NCI-H69 (cell line): Measurements from ENCODE around the gene SLC39A11.

Source experiments
- DNase-seq: peaks from one replicate; lab custom pipeline; 2025; lab: John Stamatoyannopoulos, UW

SLC39A11 gene

DNA sequence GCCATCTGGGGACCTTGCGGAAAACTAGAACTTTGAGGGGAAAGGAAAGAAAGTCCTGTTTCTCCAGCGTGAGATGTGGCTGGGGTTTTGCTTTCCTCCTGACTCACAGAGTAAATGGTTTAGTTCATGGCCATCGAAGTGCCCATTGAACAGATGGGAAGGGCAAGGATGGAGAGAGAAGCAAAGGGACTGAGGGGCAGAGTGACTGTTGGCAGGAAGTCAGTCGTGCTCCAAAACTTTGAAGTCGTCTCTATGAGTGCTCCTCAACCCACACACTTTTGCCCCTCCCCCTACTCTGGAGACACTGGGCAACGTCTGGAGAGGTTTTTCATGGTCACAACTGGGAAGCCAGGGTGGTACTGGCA, 476.9 kb downstream of the SLC39A11 start:
- DNase-seq: no peak

DNA sequence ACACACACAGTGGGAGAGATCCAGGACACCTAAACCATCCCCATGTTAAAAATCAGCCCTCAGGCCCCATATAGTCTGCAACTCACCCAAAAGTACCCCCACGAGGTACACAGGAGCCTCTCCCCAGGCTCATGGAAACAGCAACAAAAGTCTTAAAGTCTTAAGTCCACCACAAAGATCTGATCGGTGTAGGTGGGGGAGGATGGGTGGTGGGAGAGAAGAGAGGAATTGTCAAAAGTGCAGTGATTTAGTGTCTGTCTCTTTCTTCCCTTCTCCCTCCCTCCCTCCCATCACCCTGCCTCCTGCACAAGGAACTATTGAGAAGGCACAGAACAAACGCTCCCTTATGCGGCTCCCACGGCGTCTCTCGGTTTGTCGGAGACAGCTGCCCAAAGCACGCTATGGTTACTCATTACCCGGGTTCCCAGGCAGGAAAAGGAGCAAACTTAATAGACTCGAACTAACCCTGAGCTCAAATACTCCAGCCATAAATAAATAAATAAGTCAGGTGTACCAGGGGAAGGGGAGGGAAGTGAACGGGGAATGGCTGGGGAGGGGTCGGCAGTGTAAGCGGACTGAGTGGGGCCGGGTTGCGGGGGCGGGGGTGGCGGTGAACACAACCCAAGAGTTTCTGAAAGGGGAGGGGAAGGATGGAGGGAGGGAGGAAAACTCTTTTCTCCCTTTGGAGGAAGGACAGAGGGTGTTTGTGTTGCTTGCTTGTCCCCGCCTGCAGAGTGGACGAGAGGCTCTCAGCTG, 477.4 kb downstream of the SLC39A11 start:
- peak; percentile 68 for DNase-seq

DNA sequence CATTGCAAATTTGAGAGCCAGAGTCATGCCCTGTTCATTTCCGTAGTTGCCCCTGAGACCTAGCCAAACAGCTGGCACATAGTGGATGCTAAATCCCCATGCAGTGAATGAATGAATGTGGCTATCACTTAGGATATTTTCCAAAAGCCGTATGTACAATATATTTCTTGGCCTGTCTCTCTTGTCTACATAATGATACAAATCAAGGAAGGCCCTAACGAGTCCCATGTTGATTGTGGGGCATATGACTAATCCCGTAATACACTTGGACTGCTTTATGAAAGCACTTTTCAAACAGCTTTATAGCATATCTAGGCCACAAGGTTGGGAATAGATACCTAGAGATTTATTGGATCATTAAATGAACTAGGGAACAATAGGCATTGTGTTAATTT, 478.0 kb downstream of the SLC39A11 start:
- peak; percentile 41 for DNase-seq

DNA sequence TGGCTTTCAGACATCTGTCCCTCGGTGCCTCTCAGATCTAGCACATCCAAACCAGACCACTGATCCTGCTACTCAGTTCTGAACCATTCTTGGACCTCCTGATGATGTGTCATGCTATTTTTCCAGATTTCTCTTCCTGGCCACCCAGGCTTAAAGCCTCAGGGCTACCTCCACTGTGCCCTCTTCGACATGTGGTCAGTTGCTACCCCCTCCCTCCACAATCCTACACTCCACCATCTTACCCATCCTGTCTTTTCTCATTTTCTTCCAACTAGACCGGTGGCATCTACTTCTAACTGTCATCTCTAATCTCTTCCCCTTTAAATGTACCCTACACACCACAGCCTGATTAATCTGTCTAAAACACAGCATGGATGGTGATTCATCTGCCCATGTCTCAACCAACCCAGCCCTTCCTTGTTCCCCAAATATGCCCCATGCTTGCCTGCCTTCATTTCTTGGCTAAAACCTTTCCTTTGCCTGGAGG, 478.6 kb downstream of the SLC39A11 start:
- no peak for DNase-seq

DNA sequence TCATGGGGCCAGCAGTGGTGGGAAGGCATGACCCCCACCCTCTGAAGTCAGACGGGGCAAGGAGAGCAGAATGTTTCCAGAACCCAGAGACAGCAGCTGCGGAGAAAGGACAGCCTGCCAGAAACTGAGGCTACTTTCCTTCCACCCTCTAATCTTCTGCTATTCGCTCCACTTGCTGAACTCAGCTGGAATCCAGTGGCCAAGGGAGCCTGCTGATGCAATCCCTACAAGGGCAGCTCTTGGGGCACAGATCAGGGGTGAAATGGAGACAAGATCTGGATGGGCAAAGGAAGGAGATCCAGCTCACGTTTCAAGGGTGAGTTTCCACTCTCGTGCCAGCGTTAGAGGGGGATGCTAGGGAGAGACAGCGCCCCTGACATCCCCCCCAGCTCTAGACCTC, 479.1 kb downstream of the SLC39A11 start:
- no peak for DNase-seq

DNA sequence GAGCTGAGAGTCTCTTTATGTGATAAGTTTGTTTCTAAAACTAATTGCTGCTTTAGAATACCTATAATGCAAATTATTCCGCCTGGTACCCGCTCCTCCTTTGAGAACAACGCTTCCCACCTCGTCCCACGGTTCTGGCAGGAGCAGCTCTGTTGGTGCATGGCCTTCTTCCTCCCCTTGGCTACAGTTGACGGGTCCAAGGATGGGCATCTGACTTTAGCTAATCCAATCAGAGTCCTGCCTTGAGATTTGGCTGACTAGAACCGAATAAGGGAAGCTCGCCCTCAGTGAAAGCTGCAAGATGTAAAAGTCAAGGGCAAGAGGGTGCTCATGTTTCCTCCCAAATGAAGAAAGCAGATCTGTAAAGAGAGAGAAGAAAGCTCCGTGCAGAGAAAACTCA, 481.3 kb downstream of the SLC39A11 start:
- DNase-seq: no peak

DNA sequence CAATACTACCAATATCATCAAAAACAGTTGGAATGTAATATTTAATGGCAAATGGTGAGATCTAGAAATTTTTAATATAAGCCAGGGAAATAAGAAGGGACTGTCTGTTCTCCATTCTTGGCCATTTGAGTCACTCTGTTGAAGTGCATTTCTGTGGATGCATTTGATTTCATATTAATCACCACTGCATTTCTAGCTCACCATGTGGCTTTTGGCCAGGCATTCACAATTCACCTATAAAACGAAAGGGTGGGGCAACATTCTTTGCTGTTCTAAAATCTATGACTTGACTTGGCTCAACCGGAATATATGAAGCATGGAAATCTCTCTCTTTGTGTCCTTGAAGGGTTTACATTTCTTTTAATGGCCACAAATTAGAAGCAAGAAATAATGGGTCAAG, 483.0 kb downstream of the SLC39A11 start:
- DNase-seq: no peak

DNA sequence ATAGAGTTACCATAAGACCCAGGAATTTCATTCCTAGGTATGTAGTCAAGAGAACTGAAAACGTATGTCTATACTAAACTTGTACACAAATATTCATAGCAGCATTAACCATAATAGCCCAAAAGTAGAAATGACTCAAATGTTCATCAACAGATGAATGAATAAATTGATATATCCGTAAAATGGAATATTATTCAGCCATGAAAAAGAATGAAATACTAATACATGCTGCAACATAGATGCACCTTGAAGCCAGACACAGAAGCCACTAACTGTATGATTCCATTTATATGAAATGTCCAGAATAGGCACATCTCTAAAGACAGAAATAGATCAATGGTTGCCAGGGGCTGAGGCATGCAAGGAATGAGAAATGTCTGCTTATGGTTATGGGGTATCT, 484.1 kb downstream of the SLC39A11 start:
- no peak for DNase-seq

DNA sequence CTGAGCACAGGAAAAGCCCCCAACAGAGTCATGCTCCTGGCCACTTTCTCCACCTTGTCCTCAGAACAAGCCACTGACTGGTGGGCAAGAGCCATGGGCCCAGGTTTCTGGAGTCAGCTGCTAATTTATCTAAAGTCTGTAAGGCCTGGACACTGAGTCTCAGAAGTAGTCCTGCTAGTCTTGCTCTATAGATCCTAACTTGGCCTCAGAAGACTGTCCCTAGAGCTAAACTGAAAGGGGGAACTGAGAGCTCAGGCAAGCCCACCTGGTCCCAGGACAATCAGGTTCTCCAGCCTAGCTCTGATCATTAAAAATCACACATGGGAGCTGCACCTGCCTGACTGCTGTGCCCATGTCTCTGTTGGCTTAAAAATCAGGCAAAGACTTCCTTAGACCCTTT, 485.8 kb downstream of the SLC39A11 start:
- DNase-seq: no peak

DNA sequence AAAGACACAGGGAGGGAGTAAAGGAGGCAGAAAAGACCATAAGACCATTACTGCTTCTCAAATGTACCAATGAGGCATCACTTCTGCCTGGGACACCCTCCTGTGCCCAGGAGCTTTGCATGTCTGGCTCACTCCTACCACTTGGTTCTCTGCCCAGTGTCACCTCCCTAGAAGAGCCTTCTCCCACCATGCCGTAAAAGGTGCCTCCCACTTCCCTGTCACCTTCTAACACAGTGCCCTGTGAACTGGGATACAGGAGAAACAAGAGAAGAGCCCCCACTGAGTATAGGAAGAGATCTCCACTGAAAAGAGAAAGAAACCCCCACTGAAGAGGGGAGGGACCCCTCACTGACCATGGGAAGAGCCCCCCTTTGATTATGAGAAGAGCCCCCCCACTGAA, 486.9 kb downstream of the SLC39A11 start:
- no peak for DNase-seq

DNA sequence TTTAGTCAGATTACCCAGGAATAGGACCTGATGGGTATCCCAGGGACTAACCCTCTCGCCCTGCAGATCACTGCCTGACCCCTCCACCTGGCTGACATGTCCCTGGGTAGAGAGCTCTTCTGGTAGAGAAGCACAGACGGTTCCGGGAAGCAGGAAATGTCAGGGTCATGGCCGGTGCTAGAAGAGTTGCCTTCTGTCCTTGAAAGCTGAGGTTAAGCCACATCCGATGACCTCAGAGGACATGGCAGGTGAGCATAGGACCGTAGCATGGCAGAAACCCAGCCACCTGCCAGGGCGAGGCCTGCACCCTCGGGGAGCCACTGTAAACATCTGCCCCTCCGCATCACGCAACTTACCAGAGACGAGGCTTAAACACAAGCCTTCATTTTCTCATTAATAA, 488.0 kb downstream of the SLC39A11 start:
- DNase-seq: no peak

DNA sequence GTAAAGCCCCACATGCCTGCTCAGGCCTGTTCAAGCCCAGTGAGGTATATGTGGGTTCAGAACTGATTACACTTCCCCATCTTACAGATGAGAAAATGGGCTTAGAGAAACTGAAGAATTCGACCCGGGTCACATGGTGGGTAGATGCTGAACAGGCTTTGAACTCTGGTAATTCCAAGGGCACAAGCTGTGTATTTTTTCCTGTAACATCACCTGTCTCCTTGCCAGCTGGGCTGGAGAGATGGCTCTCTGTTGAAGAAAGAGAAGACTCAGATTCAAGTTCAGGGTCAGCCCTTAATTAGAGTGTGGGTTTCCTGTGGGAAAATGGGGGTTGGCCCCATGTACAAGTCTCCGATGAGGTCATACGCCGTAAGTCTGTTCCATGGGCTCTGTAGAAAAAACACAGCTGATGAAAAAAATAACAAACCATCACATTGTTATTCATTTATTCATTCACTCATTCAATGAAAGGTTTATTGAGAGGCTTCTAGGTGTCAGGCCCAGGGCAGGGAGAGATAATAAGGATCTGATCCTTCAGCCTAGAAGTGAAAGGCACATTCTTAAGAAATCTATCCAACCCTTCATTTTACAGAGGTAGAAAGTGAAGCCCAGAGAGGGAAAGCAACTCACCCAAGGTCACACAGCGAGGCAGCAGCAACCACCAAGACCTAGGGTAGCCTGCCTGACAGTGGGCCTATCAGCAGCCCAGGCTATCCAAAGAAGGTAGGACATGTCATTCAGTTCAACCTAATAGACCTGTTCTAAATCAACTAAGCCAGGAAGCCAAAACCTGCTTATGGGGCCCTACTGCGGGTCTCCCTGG, 488.9 kb downstream of the SLC39A11 start:
- DNase-seq: peak; percentile 23

DNA sequence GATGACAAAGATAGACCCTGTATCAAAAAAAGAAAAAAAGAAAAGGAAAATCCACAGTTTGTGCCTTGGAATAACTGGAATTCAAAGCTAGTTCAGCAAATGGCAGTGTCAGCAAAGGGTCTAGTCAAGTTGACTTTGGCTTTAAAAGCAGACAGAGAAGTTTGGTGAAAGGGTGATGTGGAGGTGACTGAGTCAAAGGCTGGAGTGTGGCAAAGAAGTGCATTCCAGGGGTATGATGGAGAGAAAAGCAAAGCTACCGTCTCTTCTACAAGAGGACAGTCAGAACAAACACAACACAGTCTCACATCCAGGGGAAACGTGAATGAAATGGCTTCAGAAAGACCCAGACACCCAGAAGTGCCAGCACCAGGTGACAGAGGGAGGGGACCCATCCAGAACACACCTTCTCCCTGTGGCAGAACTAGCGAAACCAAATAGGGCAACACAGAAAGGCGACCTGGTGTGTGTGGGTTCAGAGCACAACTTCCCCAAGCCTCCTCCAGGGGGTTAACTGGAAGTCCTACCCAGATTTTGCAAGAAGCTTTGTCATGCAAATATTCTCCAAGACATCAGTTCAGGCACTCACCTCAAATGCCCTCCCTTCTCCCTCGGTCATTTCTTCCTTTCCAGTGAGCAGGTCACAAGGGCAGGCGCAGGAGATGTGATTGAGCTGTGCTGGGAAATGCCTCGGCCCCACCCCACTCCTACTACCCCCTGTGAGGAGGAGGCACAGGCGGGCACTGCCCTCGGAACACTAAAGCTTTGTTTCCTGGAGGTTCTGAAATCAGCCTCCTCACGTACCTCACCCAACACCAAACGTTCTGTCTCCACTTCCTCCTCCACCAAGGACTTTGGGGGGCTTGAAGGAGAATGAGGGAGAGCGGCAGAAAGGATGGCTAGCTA, 489.7 kb downstream of the SLC39A11 start:
- no peak for DNase-seq

DNA sequence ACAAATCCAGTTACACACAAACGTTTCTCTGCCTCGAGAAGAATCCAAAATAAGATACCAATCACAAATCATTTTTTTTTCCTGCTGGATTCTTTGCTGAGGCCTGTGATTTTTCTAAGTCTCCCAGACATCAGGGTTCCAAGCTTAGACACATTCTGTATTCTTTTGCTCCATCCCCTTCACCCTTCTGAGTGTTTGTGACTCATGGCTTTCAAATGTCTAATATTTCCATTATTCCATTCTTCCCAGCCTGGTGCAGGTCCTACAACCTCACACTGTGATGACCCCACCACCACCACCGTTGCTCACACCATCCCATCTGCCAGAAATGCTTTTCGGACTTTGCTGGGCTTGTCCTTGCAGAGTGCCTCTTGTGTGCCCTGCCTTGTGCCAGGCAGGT, 491.6 kb downstream of the SLC39A11 start:
- no peak for DNase-seq

DNA sequence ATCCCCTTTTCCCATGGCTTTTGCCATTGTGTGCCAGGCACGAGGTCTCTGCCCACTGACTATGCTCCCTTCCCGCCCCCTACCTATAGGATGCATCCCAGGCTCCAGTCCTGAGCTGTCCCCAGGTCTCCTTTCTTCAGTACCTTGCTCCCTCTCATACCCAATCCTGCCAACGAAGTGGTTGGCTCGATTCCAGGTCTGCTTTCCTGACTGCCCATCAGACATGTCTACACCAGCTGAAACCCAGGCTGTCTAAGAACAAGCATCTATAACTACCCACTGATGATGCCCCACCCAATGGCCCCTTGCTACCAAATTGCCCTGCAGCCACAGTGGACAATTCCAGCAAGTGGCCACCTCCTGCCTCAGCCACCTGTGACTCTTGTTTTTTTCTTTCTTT, 492.6 kb downstream of the SLC39A11 start:
- DNase-seq: peak; percentile 55

DNA sequence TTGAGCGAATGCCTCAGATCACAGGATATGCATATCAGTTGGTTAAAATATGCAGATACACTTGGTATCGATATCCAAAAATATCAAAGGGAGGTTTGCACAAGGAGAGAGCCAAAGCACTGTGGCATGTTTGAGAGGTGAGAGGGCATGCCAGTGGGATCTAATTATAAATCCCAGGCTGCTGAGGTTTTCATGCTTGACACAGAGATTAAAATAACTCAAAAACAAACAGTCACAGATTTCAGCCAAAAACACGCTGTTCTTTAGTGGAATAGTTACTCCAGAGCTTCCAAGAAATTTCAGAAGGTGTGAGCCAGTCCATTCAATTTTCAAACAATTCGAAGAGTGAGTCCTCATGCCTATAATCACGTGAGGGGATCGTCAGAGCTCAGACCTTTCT, 493.8 kb downstream of the SLC39A11 start:
- DNase-seq: no peak

DNA sequence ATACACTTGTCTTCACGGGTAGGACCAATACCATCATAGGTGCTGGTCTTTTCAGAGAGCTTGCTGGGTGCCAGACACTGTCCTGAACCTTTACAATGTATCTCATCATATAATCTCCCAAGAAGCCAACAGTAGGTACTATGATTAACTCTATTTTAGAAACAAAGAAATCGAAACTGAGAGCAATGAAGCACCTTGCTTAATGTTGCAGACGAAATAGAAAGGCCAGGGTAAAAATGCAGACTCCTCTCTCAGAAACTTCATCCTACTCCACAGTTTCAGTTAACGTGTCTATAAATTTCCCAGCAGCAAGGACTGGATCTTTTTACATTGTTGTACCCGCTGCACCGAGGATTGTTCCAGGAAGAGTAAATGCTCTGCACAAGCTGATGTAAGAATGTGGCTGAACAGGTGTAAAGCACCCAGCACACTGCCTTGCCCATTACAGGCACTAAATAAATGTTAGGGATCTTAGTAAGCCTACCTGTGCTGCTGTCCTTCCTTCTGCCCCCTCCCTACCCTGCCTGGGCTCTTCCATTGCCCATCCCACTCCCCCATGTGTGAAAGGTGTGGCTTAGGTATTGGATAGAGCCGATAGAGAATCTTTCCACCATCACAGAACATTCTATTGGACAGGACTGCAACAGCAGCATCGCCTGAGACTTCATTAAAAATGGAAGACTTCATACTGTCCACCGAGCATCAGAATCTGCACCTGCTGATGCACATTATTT, 495.0 kb downstream of the SLC39A11 start:
- DNase-seq: no peak
